ENCODE data around the gene ADIPOQ.
A peak's percentile ranks its signal among the peaks of the same experiment; 100 is the strongest.
"Not testable (repeated sequence)": the region's sequence is repeated elsewhere in the genome, so short reads cannot be mapped to it uniquely, and the experiment has no call there.

ADIPOQ gene

DNA sequence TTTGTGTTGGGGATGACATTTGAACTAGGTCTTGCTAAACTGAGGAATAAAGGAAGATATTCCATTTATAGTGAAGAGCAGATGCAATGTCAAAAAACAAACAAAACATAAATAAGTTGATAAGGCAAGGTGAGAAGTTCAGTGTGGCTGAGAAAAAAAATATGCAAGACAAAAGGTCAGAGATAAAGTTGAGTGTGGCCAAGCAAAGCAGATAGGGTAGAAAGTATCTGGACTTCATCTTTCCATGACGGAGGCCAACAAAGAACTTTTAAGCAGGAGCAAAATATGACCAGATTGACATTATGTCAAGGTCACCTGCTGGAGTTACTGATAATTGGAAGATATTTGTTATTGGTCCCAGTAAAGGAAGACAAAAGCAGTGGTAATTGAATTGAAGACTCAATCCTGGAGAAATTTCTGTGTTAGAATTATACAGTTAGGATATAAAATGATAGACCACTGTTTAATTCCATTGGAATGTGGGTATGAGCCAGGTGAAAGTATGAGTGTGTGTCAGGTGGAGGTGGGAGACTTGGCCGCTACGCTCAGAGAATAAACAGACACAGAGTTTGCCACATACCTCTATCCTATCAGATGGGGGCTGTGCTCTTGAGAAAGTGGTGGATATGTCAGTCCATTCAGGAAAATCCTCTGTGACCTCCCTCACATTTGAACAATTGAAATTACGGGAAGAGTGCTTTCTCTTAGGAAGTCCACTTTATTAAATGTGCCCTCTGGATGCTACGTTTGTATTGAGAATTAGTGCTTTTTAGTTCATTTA lies 28.1 kb downstream of the ADIPOQ start:
- no peak for DNase-seq (ENCODE audit: low read depth in 2 of 2)

DNA sequence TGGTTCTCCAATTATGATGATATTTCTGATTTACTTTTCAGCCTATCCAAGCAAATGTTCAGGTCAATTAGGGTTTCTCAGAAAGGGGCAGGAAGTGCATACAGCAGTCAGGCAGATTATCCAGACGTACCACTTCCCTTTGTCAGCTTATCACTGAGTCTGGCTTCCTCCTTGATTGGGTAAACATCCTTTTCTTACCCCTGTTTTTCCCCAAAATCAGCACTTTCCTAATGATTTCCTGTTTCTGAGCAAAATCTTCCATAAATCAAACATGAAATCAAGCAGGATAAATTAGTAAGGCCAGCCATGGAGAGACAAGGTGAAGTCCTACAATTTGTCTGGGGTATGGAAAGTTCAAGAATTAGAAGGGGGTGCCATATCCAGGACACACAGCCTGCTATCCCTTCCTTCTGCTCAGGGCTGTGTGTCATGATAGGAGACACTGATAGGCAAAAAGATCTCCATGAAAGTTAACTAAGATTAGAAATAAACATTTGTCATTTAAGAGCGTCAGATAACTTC lies 29.0 kb downstream of the ADIPOQ start:
- DNase-seq (ENCODE audit: low read depth in 2 of 2): no peak

DNA sequence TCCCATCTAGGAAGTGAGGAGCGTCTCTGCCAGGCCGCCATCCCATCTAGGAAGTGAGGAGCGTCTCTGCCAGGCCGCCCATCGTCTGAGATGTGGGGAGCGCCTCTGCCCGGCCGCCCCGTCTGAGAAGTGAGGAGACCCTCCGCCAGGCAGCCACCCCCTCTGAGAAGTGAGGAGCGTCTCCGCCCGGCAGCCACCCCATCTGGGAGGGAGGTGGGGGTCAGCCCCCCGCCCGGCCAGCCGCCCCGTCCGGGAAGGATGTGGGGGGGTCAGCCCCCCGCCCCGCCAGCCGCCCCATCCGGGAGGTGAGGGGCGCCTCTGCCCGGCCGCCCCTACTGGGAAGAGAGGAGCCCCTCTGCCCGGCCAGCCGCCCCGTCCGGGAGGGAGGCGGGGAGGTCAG lies 31.3 kb downstream of the ADIPOQ start:
- not testable (repeated sequence) for DNase-seq (ENCODE audit: low read depth in 2 of 2)

DNA sequence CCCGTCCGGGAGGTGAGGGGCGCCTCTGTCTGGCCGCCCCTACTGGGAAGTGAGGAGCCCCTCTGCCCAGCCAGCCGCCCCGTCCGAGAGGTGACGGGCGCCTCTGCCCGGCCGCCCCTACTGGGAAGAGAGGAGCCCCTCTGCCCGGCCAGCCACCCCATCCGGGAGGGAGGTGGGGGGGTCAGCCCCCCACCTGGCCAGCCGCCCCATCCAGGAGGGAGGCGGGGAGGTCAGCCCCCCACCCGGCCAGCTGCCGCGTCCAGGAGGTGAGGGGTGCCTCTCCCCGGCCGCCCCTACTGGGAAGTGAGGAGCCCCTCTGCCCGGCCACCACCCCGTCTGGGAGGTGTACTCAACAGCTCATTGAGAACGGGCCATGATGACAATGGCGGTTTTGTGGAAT lies 31.7 kb downstream of the ADIPOQ start:
- DNase-seq (ENCODE audit: low read depth in 2 of 2): not testable (repeated sequence)

DNA sequence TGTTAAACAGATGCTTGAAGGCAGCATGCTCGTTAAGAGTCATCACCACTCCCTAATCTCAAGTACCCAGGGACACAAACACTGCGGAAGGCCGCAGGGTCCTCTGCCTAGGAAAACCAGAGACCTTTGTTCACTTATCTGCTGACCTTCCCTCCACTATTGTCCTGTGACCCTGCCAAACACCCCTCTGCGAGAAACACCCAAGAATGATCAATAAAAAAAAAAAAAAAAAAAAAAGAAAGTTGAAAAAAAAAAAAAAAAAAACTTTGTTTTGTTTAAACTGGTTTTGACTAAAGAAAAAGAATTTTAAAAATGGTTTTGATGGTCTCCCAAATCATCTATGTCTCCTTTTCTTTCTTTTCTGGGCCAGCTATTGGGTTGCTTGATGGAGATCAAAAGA lies 32.3 kb downstream of the ADIPOQ start:
- DNase-seq (ENCODE audit: low read depth in 2 of 2): not testable (repeated sequence)

DNA sequence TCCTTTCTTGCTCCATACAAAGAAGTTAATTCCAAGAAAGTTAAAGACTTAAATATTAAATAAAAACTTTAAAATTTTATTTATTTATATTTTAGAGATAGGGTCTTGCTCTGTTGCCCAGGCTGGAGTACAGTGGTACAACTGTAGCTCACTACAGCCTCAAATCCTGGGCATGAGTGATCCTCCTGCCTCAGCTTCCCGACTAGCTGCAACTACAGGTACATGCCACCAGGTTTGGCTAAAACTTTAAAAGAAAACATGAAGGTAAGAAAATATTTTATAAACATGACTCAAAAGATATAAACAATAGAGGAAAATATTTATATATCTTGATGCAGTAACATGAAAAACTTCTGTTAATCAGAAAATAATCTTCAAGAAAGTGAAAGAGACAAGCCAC lies 33.2 kb downstream of the ADIPOQ start:
- no peak for DNase-seq (ENCODE audit: low read depth in 2 of 2)

DNA sequence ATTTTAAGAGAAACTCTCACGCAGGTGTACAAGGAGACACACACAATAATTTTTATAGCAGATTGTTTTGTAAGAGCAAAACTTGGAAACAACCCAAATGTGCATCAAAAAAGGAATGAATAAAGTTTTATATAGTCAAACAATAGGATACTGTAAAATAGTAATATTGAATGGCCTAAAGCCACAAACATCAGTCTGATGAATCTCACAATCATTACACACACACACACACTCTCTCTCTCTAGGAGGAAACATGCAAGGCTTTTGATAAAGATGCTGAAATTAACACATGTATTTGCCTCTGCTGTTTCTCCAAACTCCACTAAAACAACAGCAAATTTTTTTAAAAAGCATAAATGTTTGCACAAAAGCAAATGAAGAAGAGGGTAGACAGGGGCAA lies 37.3 kb downstream of the ADIPOQ start:
- DNase-seq (ENCODE audit: low read depth in 2 of 2): no peak

DNA sequence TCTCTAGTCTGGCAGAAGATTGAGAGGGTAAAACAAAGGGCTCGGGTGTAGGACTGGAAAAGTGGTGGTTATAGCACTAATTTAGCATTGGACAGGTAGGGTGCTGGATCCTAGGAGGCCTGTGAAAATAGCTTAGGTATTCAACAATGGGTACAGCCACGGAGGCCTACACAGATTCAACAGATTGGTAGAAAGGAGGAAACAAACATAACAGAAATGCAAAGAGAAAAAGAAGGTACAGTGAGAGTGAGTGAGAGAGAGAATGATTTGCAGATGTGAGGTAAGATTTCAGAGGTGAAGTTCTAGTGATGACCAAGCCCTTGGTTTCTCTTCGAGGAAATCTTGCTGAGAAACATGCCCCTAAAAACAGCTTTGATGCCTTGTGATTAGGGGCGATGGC lies 37.9 kb downstream of the ADIPOQ start:
- DNase-seq (ENCODE audit: low read depth in 2 of 2): no peak

DNA sequence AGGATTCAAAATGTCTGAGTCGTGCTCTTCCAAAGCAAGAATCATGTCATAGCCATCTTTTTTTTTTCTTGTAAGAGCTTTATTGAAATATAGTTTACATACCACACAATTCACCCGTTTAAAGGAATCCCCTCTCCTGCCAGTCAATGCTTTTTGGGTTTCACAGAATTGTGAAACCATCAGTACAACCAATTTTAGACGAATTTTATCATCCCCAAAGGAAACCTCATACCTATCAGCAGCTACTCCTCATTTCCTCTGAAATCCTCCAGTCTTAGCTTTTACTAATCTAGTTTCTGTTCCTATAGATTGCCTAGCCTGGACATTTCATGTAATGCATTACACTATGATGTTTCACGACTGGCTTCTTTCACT lies 39.6 kb downstream of the ADIPOQ start:
- no peak for DNase-seq (ENCODE audit: low read depth in 2 of 2)

DNA sequence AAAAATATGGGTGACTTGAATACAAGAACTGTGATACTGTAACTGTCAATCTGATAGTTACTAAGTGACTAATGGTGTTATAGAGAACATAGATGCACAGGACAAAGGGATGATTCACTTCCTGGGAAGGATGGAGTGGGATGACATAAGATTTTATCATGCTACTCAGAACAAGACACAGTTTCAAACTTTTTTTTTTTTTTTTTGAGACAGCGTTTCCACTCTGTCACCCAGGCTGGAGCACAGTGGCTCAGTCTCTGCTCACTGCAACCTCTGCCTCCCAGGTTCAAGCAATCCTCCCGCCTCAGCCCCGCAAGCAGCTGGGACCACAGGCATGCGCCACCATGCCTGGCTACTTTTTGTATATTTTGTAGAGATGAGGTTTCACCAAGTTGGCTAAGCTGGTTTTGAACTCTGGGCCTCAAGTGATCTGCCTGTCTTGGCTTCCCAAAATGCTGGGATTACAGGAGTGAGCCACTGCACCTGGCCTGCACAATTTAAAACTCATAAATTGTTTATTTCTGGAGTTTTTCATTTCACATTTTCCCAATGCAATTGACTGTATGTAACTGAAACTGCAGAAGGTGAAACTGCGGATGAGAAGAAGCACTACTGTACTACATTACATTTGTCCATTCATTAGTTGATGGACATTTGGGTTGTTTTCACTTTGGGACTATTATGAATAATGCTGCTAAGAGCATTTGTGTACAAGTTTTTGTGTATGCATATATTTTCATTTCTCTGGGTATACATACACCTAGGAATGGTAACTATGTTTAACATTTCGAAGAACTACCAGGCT lies 40.6 kb downstream of the ADIPOQ start:
- peak; percentile 24 to 39 for DNase-seq (ENCODE audit: low read depth in 2 of 2)

DNA sequence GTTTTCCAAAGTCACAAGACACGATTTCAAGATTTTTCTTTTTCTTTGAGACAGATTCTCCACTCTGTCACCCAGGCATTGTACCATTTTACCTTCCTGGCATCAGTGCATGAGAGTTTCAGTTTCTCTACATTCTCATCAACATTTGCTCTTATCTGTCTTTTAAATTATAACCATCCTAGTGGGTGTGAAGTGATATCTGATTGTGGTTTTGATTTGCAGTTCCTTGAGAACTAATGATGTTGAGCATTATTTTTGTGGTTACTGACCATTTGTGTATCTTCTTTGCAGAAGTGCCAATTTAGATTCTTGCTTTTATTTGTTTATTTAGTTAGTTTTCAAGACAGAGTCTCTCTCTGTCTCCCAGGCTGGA lies 41.2 kb downstream of the ADIPOQ start:
- DNase-seq (ENCODE audit: low read depth in 2 of 2): no peak

DNA sequence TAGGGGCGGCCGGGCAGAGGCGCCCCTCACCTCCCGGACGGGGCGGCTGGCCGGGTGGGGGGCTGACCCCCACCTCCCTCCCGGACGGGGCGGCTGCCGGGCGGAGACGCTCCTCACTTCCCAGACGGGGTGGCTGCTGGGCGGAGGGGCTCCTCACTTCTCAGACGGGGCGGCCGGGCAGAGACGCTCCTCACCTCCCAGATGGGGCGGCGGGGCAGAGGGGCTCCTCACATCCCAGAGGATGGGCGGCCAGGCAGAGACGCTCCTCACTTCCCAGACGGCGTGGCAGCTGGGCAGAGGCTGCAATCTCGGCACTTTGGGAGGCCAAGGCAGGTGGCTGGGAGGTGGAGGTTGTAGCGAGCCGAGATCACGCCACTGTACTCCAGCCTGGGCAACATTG lies 42.4 kb downstream of the ADIPOQ start:
- not testable (repeated sequence) for DNase-seq (ENCODE audit: low read depth in 2 of 2)

DNA sequence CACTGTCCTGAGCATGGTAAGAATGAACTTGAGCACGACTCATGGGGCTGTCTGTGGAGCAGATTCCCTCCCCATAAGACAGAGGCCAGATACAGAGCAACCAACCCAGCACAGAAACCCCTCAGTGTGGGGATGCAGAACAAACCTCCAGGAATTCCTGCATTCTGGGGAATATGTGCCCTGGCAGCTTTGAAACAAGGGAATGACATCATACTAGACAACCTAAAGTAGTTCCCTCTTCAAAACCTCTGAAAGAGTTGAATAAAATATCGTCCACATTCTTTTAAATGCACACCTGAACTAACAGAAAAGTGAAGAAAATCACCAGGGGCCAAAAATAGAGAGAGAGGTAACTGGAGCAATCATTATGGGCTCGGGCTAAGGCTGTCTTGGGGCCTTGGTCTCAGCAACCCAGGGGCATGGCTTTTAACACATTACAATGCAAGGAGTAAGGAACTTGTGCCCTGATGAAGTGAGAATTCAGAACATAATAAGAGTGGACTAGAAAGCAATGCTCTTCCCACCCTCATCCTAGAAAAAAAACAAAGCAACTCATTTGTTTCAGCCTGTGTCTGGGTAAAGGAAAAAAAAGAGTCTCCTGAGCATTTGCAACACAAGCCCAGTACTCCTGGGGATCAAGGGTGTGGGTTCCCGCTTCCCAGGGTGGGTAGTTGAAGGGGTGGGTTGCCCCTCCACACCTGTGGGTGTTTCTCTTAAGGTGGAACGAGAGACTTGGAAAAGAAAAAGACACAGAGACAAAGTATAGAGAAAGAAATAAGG lies 43.9 kb downstream of the ADIPOQ start:
- DNase-seq (ENCODE audit: low read depth in 2 of 2): no peak

DNA sequence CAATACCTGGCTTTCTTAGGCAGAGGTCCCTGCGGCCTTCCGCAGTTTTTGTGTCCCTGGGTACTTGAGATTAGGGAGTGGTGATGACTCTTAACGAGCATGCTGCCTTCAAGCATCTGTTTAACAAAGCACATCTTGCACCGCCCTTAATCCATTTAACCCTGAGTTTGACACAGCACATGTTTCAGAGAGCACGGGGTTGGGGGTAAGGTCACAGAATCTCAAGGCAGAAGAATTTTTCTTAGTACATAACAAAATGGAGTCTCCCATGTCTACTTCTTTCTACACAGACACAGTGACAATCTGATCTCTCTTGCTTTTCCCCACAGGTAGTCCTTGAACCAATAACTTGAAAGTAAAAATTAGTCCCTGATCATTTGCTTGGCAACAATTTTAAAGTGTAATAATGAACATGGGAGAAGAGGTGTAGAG lies 45.0 kb downstream of the ADIPOQ start:
- DNase-seq (ENCODE audit: low read depth in 2 of 2): not testable (repeated sequence)

DNA sequence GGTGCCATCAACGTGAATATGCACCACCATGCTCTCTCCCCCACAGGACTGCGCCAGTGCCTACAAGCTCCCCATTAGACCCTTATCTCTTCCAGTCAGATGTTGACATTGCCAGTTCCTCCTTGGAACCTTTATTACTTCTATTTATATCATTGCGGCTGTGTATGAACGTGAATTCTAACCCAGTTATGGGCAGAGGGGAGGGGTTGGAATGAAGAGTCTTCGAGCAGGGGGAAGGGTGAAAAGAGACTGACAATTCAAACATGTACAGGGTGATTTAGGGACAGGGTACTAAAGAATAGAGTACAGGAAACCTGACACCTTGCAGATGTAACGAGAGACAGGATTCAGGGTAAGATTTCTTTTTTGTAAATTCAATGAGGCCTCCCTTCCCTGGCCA lies 46.1 kb downstream of the ADIPOQ start:
- DNase-seq (ENCODE audit: low read depth in 2 of 2): no peak

DNA sequence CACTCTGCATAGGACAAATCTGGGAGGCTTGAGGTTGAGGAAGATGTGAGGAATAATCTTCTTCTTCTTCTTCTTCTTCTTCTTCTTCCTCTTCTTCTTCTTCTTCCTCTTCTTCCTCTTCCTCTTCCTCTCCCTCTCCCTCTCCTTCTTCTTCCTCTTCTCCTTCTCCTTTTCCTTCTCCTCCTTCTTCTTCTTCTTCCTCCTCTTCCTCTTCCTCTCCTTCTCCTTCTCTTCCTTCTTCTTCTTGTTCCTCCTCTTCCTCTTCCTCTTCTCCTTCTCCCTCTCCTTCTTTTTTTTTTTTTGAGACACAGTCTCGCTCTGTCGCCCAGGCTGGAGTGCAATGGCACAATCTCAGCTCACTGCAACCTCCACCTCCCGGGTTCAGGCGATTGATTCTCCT lies 47.2 kb downstream of the ADIPOQ start:
- DNase-seq (ENCODE audit: low read depth in 2 of 2): not testable (repeated sequence)

DNA sequence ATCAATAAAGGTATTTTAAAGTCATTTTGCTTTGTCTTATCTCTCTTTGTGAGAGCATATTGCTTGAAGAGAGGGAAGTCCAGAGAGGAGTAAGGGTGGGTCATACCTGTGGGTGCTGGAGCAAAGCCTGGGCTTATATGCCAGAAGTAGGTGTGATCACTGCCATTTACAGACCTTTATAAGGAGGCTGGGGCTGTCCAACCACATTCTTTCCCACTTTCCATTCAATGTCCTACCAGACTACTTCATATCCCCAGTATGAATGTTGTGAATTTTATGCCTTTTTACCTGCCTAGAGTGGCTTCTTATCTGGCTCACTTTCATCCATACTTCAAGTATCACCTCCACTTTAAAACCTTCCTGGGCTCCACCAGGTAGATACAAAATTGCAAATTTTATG lies 48.4 kb downstream of the ADIPOQ start:
- DNase-seq (ENCODE audit: low read depth in 2 of 2): no peak

DNA sequence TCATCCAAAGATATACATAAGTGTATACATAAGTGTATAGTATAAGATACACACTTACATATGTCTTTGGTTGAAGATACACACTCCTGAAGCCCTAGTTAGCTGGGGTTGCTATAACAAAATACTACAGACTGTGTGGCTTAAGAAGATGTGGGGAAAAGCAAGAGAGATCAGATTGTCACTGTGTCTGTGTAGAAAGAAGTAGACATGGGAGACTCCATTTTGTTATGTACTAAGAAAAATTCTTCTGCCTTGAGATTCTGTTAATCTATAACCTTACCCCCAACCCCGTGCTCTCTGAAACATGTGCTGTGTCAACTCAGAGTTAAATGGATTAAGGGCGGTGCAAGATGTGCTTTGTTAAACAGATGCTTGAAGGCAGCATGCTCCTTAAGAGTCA lies 50.6 kb downstream of the ADIPOQ start:
- not testable (repeated sequence) for DNase-seq (ENCODE audit: low read depth in 2 of 2)

DNA sequence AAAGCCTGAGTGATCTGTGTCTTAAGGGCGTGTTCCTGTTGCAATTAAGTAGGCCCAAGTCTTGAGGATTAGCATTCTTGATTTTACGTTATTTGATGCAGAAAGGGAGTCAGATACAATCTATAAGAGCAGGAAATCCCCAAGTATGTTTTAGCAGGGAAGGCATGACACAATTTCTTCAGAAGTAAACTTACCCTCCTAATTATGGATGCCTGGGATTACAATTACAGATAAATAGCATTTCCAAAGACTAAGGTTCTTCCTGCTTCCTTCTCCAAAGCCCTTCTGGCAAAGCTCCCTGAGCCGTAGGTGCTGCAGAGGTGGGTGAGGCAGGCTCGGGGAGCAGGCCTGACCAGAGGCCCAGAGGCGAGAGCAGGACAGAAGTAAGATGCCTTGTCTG lies 52.9 kb downstream of the ADIPOQ start:
- no peak for DNase-seq (ENCODE audit: low read depth in 2 of 2)

DNA sequence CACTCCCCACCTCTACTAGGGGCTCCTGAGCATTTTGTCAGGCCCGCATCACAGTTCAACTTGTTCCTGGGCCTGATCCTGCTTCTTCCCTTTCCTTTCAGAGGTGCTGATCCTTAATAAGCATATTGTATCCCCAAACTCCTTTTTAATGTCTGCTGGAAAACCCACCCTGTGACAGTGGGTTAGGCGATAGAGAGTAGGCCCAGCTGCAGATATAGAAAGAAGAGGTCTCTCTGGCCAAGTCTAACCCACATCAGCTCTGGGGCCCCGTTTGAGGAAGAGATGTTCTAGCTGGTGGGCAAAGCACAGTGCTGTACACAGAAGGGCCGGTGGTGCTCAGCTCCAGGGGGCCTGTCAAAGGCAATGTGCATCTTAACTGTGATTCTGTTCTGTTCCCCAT lies 53.5 kb downstream of the ADIPOQ start:
- no peak for DNase-seq (ENCODE audit: low read depth in 2 of 2)

DNA sequence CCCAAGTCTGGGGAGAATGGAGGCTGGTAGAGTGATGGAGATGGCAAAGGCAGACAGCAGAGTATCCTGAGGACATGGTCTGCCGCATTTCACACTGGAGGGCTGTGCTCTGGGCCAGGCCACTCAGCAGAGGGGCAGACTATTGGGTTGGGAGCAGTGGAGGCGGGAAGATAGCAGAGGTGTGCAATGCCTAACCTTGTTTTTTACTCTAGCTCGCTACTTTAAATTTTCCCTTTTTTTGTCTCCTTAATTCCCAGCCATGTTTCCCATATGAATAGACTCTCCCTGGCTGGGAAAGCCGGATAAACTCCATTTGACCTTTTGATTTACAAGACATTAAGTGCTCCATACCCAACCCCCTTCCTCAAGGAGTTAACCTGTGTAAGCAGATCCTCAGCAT lies 54.4 kb downstream of the ADIPOQ start:
- no peak for DNase-seq (ENCODE audit: low read depth in 2 of 2)

DNA sequence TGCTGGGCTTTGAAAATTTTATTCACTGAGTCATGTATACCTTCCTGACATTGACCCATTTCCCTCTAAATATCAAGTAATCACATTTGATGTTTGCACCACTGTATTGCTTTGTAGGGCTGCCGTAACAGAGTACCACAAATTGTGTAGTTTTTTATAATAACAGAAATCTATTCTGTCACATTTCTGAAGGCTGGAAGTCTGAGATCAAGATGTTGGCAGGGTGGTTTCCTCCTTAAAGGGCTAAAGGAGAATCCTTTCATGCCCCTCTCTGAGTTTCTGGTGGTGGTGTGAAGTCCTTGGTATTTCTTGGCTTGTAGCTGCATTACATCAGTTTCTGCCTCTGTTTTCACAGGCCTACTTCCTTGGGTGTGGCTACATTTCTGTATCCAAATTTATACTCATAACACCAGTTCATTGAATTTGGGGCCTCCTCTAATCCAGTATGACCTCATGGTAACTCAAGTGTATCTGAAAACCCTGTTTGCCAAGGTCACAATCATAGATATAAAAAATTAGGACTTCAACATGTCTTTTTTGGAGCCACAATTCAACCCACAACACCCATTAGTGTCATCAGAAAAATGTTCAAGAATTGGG lies 58.7 kb downstream of the ADIPOQ start:
- no peak for DNase-seq (ENCODE audit: low read depth in 2 of 2)
